GM18498 (cell line): ENCODE results near the gene GPR135.

Experiments used
- ATAC-seq: cut with Tn5 transposase; IDR thresholded peaks from one replicate; pipeline ENCODE4 v1.9.1; 2021; ENCODE audit warnings: mild to moderate bottlenecking, moderate library complexity; ENCODE audit not compliant: unreplicated experiment

Gene GPR135

GRCh38 chr14:59465316-59466135, at the start of gene GPR135:
Gene GPR135, minus strand, starts transcription at chr14:59465380. Its CDS starts 154 bp downstream, at chr14:59465226.
- peak; percentile 31 for ATAC-seq

GRCh38 chr14:59511916-59512575, 46.9 kb upstream of the GPR135 start:
- peak; percentile 82 for ATAC-seq

GRCh38 chr14:59510966-59511365, 45.8 kb upstream of the GPR135 start:
- no peak for ATAC-seq

GRCh38 chr14:59510001-59510400, 44.8 kb upstream of the GPR135 start:
- no peak for ATAC-seq

- no peak for ATAC-seq
Observed at GRCh38 chr14:59509101-59509500, 43.9 kb upstream of the GPR135 start.

GRCh38 chr14:59507752-59508103, 42.5 kb upstream of the GPR135 start:
- no peak for ATAC-seq

GRCh38 chr14:59507063-59507751, 42.0 kb upstream of the GPR135 start:
- peak; percentile 85 for ATAC-seq

GRCh38 chr14:59503256-59503655, 38.1 kb upstream of the GPR135 start:
- ATAC-seq: no peak

- no peak for ATAC-seq
Observed at GRCh38 chr14:59500732-59501131, 35.6 kb upstream of the GPR135 start.

GRCh38 chr14:59492384-59492783, 27.2 kb upstream of the GPR135 start:
- no peak for ATAC-seq

GRCh38 chr14:59490756-59491155, 25.6 kb upstream of the GPR135 start:
- no peak for ATAC-seq

GRCh38 chr14:59484639-59485175, 19.5 kb upstream of the GPR135 start:
- ATAC-seq: peak; percentile 56

GRCh38 chr14:59483819-59484638, 18.8 kb upstream of the GPR135 start, which contains the start of the genes JKAMP and L3HYPDH:
Gene JKAMP, plus strand, starts transcription at chr14:59484517. Its CDS starts 73 bp downstream, at chr14:59484590.
Gene L3HYPDH, minus strand, starts transcription at chr14:59484408. Its CDS starts 92 bp downstream, at chr14:59484316.
- peak; percentile 87 for ATAC-seq

- no peak for ATAC-seq
Observed at GRCh38 chr14:59483363-59483762, 18.2 kb upstream of the GPR135 start.

- no peak for ATAC-seq
Observed at GRCh38 chr14:59482541-59483331, 17.6 kb upstream of the GPR135 start.

GRCh38 chr14:59481871-59482540, 16.8 kb upstream of the GPR135 start:
- no peak for ATAC-seq

GRCh38 chr14:59481407-59481806, 16.2 kb upstream of the GPR135 start:
- no peak for ATAC-seq

GRCh38 chr14:59480166-59480565, 15.0 kb upstream of the GPR135 start:
- ATAC-seq: no peak

- ATAC-seq: no peak
Observed at GRCh38 chr14:59478540-59478939, 13.4 kb upstream of the GPR135 start.
